SK-N-SH (cell line): ENCODE measurements around the gene KERA. TPM values are rescaled to one million over a fixed set of nuclear protein-coding genes. Genes with fewer than 3 reads are reported as not detected.

ENCODE experiments used
- CTCF ChIA-PET: fragments of 300-600, 350-600 bp; formaldehyde crosslinking; extraction: SDS; loops from one replicate; lab custom pipeline; 2021; lab: Yijun Ruan, JAX
- POLR2A ChIA-PET: fragments of 350-600 bp; sonication (Branson Sonifier 250); formaldehyde crosslinking; extraction: SDS; loops from one replicate; lab custom pipeline; 2020; ENCODE audit warnings: antibody characterized with exemption, inconsistent platforms; lab: Yijun Ruan, JAX
- DNase-seq: peaks from one replicate; pipeline ENCODE4 v3.0.0; 2012
- H2AFZ ChIP-seq: fragments of 200-600 bp; sonication (generic); 2 replicates; pipeline ENCODE4 v1.8.1; 2016; ENCODE audit warnings: antibody characterized with exemption, mild to moderate bottlenecking, low read depth
- H3F3A ChIP-seq: fragments of 200-600 bp; sonication (generic); replicated peaks from 2 replicates; pipeline ENCODE3; 2016; ENCODE audit warnings: antibody characterized with exemption, mild to moderate bottlenecking; ENCODE audit not compliant: insufficient read depth
- H3K27ac ChIP-seq, 2 experiments: fragments of 200-500 bp in 1 of 2; fragments of 200-600 bp in 1 of 2; sonication (Bioruptor generic) in 1 of 2; sonication (generic), shearing (Covaris generic) in 1 of 2; 2 replicates each; pipeline versions ENCODE4 v1.5.1 to v1.6.1; 2014 to 2016; ENCODE audit warnings: low read depth in 2 of 2, inconsistent platforms in 1 of 2, low read length in 1 of 2, mild to moderate bottlenecking in 1 of 2, mixed read lengths in 1 of 2
- H3K27me3 ChIP-seq: fragments of 200-600 bp; sonication (generic), shearing (Covaris generic); 2 replicates; pipeline ENCODE4 v1.6.1; 2016; ENCODE audit warnings: mixed run types; ENCODE audit not compliant: insufficient read depth
- H3K36me3 ChIP-seq, 2 experiments: fragments of 200-500 bp in 1 of 2; fragments of 200-600 bp in 1 of 2; sonication (Bioruptor generic) in 1 of 2; sonication (generic) in 1 of 2; replicated peaks in 1 of 2; 2 replicates each; pipeline versions ENCODE3 to v1.5.1; 2014 to 2016; ENCODE audit warnings: low read length in 1 of 2, mild to moderate bottlenecking in 1 of 2; ENCODE audit not compliant: insufficient read depth in 2 of 2, control insufficient read depth in 1 of 2
- H3K4me1 ChIP-seq, 2 experiments: fragments of 200-500 bp in 1 of 2; fragments of 200-600 bp in 1 of 2; sonication (Bioruptor generic) in 1 of 2; sonication (generic), shearing (Covaris generic) in 1 of 2; 2 replicates each; pipeline versions ENCODE4 v1.5.1 to v1.6.1; 2014 to 2016; ENCODE audit warnings: low read depth in 1 of 2, low read length in 1 of 2, mixed run types in 1 of 2; ENCODE audit not compliant: insufficient read depth in 2 of 2, control insufficient read depth in 1 of 2
- H3K4me2 ChIP-seq: fragments of 200-600 bp; sonication (generic), shearing (Covaris generic); 2 replicates; pipeline ENCODE4 v1.6.1; 2017; ENCODE audit warnings: mixed run types
- H3K4me3 ChIP-seq, 2 experiments: fragments of 200-500 bp in 1 of 2; fragments of 200-600 bp in 1 of 2; sonication (Bioruptor generic) in 1 of 2; sonication (generic), shearing (Covaris generic) in 1 of 2; 2 replicates each; pipeline versions ENCODE4 v1.5.1 to v1.8.1; 2014 to 2016; ENCODE audit warnings: low read depth in 2 of 2, inconsistent platforms in 1 of 2, low read length in 1 of 2, mild to moderate bottlenecking in 1 of 2, mixed read lengths in 1 of 2, moderate library complexity in 1 of 2
- H3K79me2 ChIP-seq: fragments of 200-600 bp; sonication (generic); 2 replicates; pipeline ENCODE4 v1.8.1; 2017; ENCODE audit warnings: mild to moderate bottlenecking; ENCODE audit not compliant: insufficient read depth
- H3K9ac ChIP-seq: fragments of 200-600 bp; sonication (generic); 2 replicates; pipeline ENCODE4 v1.6.1; 2017; ENCODE audit warnings: mixed run types
- H3K9me2 ChIP-seq: fragments of 200-600 bp; sonication (generic); 2 replicates; pipeline ENCODE4 v1.6.1; 2017; ENCODE audit warnings: mixed run types
- H3K9me3 ChIP-seq: fragments of 200-600 bp; sonication (generic); 2 replicates; pipeline ENCODE4 v1.6.1; 2017; ENCODE audit warnings: mixed run types, mild to moderate bottlenecking, moderate library complexity
- H4K20me1 ChIP-seq: fragments of 200-600 bp; sonication (generic); 2 replicates; pipeline ENCODE4 v1.6.1; 2017; ENCODE audit warnings: mild to moderate bottlenecking, mixed run types; ENCODE audit not compliant: insufficient read depth
- EP300 ChIP-seq, 2 experiments: IDR thresholded peaks; 2 replicates each; pipeline versions ENCODE4 v1.4.0 to v1.6.1; 2012; ENCODE audit warnings: borderline replicate concordance in 1 of 2, low read depth in 1 of 2, low read length in 1 of 2
- FOSL2 ChIP-seq: IDR thresholded peaks from 2 replicates; pipeline ENCODE4 v1.4.0; 2012; ENCODE audit warnings: low read depth, mild to moderate bottlenecking, moderate library complexity, borderline replicate concordance
- FOXJ3 ChIP-seq: sonication (generic); formaldehyde crosslinking; IDR thresholded peaks from 2 replicates; pipeline ENCODE4 v1.5.1; 2020; ENCODE audit warnings: mild to moderate bottlenecking, missing genetic modification reagents
- GABPA ChIP-seq: IDR thresholded peaks from 2 replicates; pipeline ENCODE4 v1.4.0; 2012; ENCODE audit warnings: low read depth, mild to moderate bottlenecking
- JUND ChIP-seq: IDR thresholded peaks from 2 replicates; pipeline ENCODE4 v1.4.0; 2012
- MEF2A ChIP-seq: IDR thresholded peaks from 2 replicates; pipeline ENCODE4 v1.4.0; 2012; ENCODE audit warnings: low read depth, borderline replicate concordance
- NFIC ChIP-seq: IDR thresholded peaks from 2 replicates; pipeline ENCODE4 v1.4.0; 2012; ENCODE audit warnings: borderline replicate concordance
- PBX3 ChIP-seq: IDR thresholded peaks from 2 replicates; pipeline ENCODE4; 2012
- RCOR1 ChIP-seq: fragments of 150-350 bp; IDR thresholded peaks from 2 replicates; pipeline ENCODE4 v1.6.1; 2017; ENCODE audit warnings: antibody characterized with exemption, low read length
- RFX5 ChIP-seq: IDR thresholded peaks from 2 replicates; pipeline ENCODE4 v1.6.1; 2012; ENCODE audit warnings: mild to moderate bottlenecking, improper control_type of control experiment, low read length
- RXRA ChIP-seq: IDR thresholded peaks from 2 replicates; pipeline ENCODE4 v1.4.0; 2012; ENCODE audit warnings: low read depth, mild to moderate bottlenecking, borderline replicate concordance
- SIN3A ChIP-seq: IDR thresholded peaks from 2 replicates; pipeline ENCODE4 v1.6.1; 2012; ENCODE audit warnings: low read depth, mild to moderate bottlenecking, low read length, moderate library complexity, borderline replicate concordance
- TAF1 ChIP-seq: IDR thresholded peaks from 2 replicates; pipeline ENCODE4 v1.6.1; 2012; ENCODE audit warnings: low read depth, mild to moderate bottlenecking, low read length, moderate library complexity, borderline replicate concordance
- USF1 ChIP-seq: IDR thresholded peaks from 2 replicates; pipeline ENCODE4 v1.4.0; 2012; ENCODE audit warnings: low read depth, borderline replicate concordance
- YY1 ChIP-seq: IDR thresholded peaks from 2 replicates; pipeline ENCODE4 v1.4.0; 2012; ENCODE audit warnings: low read depth, mild to moderate bottlenecking
- WGBS: methylation state at CpG from one replicate; pipeline ENCODE4 v1.1.6; 2017; ENCODE audit warnings: low lambda C conversion rate; 5-methylcytosine and 5-hydroxymethylcytosine counted together
- polyA plus RNA-seq, 3 experiments: library from polyadenylated mRNA; depleted of rRNA; stranded (reverse); fragments of >200 nt; gene quantifications; 2 replicates each; pipeline ENCODE4 v1.2.3, GENCODE V29; 2012
- TF ChIP-seq, protein P1 (sequence below): fragments of 150-350 bp; IDR thresholded peaks from 2 replicates; pipeline ENCODE4 v1.6.1; 2017; ENCODE audit warnings: antibody characterized with exemption, low read length, low read depth, borderline replicate concordance
- TF ChIP-seq, protein P2 (sequence below): fragments of 150-350 bp; IDR thresholded peaks from 2 replicates; pipeline ENCODE4 v1.6.1; 2016; ENCODE audit warnings: mild to moderate bottlenecking, low read depth, low read length

Gene KERA
- polyA plus RNA-seq, 1 of the 3 experiments (the other 2 are of a cell fraction) = not detected

- H4K20me1 ChIP-seq = no peaks in the 10 kb centered on the region
- peaks cover 14 to 15% of the 10 kb centered on the region in 2 experiments for H3K36me3 ChIP-seq
- peaks cover 15% of the 10 kb centered on the region for H3F3A ChIP-seq
- H2AFZ ChIP-seq = no peak overlapping the region
- no peak overlapping the region for H3K27ac ChIP-seq
- H3K27me3 ChIP-seq = no peaks in the 10 kb centered on the region
- no peaks in the 10 kb centered on the region; the same call in 1 of the 2 replicates for H3K79me2 ChIP-seq
- CTCF ChIA-PET = interaction anchor here (1.3 kb wide), 1 partner anchor 223 kb away, joined by 5 read pairs; no protein-coding TSS in a partner anchor
- TF ChIP-seq FOSL2 (no peak), RCOR1 (no peak), YY1 (no peak), EP300 (IDR thresholded peaks at IDR 0.05; ENCODE audit: borderline replicate concordance in 1 of 2, low read depth in 1 of 2, low read length in 1 of 2) (no peak), USF1 (no peak), RFX5 (no peak), PBX3 (no peak), FOXJ3 (no peak), RXRA (no peak), NFIC (no peak), JUND (no peak), TAF1 (no peak), GABPA (no peak), SIN3A (no peak)
- no peak overlapping the region for H3K4me3 ChIP-seq
- POLR2A ChIA-PET = no interaction called here
- DNase-seq = no peak
- no peak overlapping the region for H3K9ac ChIP-seq
- H3K9me3 ChIP-seq = no peaks in the 10 kb centered on the region
- no peaks in the 10 kb centered on the region for H3K9me2 ChIP-seq
- H3K4me1 ChIP-seq = peaks cover 0 to 12% of the 10 kb centered on the region in 2 experiments; a peak in 3 of 4 replicates
- no peak overlapping the region for H3K4me2 ChIP-seq
Measured at GRCh38 chr12:91103101-91103500, 45.3 kb upstream of the KERA start.

- Histone ChIP-seq H3K36me3 (peaks cover 13 to 15% of the 10 kb centered on the region in 2 experiments), H3K27me3 (no peaks in the 10 kb centered on the region), H2AFZ (no peak overlapping the region), H3K9me3 (no peaks in the 10 kb centered on the region), H3K4me3 (no peak overlapping the region), H3F3A (peaks cover 11% of the 10 kb centered on the region), H3K9ac (no peak overlapping the region), H3K9me2 (no peaks in the 10 kb centered on the region), H3K79me2 (no peaks in the 10 kb centered on the region), H3K4me2 (no peak overlapping the region), H3K4me1 (peaks cover 0 to 14% of the 10 kb centered on the region in 2 experiments; a peak in 3 of 4 replicates), H3K27ac (peak overlapping the region in 1 of 2 experiments; percentile 76; a peak in 1 of 4 replicates), H4K20me1 (no peaks in the 10 kb centered on the region)
- TF ChIP-seq, protein P1, sequence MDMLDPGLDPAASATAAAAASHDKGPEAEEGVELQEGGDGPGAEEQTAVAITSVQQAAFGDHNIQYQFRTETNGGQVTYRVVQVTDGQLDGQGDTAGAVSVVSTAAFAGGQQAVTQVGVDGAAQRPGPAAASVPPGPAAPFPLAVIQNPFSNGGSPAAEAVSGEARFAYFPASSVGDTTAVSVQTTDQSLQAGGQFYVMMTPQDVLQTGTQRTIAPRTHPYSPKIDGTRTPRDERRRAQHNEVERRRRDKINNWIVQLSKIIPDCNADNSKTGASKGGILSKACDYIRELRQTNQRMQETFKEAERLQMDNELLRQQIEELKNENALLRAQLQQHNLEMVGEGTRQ = no peak
- TF ChIP-seq MEF2A (no peak), RXRA (no peak), EP300 (IDR thresholded peaks at IDR 0.05; ENCODE audit: borderline replicate concordance in 1 of 2, low read depth in 1 of 2, low read length in 1 of 2) (no peak), SIN3A (no peak), FOSL2 (no peak)
- TF ChIP-seq, protein P2, sequence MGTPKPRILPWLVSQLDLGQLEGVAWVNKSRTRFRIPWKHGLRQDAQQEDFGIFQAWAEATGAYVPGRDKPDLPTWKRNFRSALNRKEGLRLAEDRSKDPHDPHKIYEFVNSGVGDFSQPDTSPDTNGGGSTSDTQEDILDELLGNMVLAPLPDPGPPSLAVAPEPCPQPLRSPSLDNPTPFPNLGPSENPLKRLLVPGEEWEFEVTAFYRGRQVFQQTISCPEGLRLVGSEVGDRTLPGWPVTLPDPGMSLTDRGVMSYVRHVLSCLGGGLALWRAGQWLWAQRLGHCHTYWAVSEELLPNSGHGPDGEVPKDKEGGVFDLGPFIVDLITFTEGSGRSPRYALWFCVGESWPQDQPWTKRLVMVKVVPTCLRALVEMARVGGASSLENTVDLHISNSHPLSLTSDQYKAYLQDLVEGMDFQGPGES = no peak
- CTCF ChIA-PET = interaction anchor here (1.3 kb wide), 1 partner anchor 11 kb away, joined by 3 read pairs; no protein-coding TSS in a partner anchor
- POLR2A ChIA-PET = no interaction called here
- no peak for DNase-seq
- 70% methylated on average over 2 of the region's 2 CpGs for WGBS
Measured at GRCh38 chr12:91100906-91101305, 43.1 kb upstream of the KERA start.
